Measurements from ENCODE around the gene PREP. TPM values are rescaled to one million over a fixed set of nuclear protein-coding genes. Genes with fewer than 3 reads are reported as not detected.

The PREP gene
- total and polyA plus RNA-seq, 2 experiments from 2014 or later = 28.7 to 67.6 TPM

DNA sequence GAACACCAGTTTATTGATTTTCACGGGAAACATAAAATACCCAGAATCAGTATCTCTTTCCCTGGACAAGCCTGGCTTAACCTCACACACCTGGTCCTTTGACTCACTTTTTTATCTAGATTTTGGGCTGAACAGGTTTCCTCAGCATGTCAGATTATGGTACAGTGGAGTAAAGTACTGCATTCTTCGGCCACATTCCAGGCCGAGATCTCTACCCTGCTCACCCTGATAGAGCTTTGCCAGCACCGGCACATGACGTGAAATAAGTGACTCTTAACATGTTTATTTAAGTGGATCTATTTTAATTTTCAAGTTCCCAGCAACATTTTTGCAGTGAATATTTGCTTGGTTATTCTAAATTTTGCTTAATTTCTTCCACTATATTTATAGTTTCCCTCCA is 144.1 kb downstream of the PREP start:
- peak; percentile 42 to 54 for DNase-seq (ENCODE audit: low read depth in 1 of 2, low spot score in 1 of 2)
- H3K4me1 ChIP-seq (ENCODE audit: low read depth) = peaks cover 53% of the 10 kb centered on the region
- no peaks in the 10 kb centered on the region for H3K27me3 ChIP-seq
- TF ChIP-seq, protein P1, sequence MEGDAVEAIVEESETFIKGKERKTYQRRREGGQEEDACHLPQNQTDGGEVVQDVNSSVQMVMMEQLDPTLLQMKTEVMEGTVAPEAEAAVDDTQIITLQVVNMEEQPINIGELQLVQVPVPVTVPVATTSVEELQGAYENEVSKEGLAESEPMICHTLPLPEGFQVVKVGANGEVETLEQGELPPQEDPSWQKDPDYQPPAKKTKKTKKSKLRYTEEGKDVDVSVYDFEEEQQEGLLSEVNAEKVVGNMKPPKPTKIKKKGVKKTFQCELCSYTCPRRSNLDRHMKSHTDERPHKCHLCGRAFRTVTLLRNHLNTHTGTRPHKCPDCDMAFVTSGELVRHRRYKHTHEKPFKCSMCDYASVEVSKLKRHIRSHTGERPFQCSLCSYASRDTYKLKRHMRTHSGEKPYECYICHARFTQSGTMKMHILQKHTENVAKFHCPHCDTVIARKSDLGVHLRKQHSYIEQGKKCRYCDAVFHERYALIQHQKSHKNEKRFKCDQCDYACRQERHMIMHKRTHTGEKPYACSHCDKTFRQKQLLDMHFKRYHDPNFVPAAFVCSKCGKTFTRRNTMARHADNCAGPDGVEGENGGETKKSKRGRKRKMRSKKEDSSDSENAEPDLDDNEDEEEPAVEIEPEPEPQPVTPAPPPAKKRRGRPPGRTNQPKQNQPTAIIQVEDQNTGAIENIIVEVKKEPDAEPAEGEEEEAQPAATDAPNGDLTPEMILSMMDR (IDR thresholded peaks at IDR 0.05; ENCODE audit: low read depth, low read length) = no peak
- H3K9me3 ChIP-seq (ENCODE audit: low read depth) = no peaks in the 10 kb centered on the region
- H3K4me3 ChIP-seq = no peak overlapping the region
- peak overlapping the region; percentile 84 for H3K27ac ChIP-seq
- H3K36me3 ChIP-seq = no peaks in the 10 kb centered on the region

DNA sequence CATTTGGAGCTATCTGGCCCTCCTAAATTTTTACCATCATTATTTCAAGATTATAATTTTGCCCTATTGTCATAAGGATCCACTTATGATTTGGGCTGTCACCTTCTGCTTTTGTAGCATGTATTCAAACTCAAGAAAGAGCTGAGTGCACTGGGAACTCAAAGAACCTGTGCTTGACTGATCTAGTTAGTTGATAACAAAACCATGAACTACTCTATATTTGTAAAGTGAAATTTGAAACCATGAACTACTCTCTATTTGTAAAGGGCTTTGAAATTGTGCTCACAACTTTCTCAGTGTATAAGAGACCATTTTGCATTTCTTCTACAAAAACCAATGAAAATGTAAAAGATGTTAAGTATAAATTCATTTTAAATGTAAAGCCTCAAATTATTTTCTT is 145.5 kb downstream of the PREP start:
- Histone ChIP-seq H3K4me1 (ENCODE audit: low read depth) (peaks cover 51% of the 10 kb centered on the region), H3K27me3 (no peaks in the 10 kb centered on the region), H3K27ac (peak overlapping the region; percentile 84), H3K36me3 (no peaks in the 10 kb centered on the region), H3K9me3 (ENCODE audit: low read depth) (no peaks in the 10 kb centered on the region), H3K4me3 (no peak overlapping the region)
- TF ChIP-seq, protein P1 (IDR thresholded peaks at IDR 0.05; ENCODE audit: low read depth, low read length) = no peak
- DNase-seq (ENCODE audit: low read depth in 1 of 2, low spot score in 1 of 2) = no peak

DNA sequence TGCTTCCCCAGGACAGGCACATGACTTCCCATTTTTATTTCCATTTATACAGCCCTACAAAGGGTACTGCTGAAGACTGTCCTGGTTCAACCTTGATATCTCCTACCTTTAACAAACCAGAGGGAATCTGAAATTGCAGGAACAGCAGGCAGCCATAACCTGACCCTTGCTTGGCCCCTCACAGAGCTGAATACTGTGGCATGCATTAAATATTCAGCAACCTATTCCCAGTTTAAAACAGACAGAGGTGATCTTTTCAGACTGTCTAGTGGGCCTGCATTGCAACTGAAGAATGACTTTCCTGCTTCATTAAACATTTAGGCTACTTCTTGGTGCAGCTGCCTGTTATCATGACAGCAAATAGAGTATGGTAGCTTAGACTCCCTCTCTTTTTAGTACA is 146.3 kb downstream of the PREP start:
- H3K36me3 ChIP-seq = no peaks in the 10 kb centered on the region
- H3K4me3 ChIP-seq = no peak overlapping the region
- H3K4me1 ChIP-seq (ENCODE audit: low read depth) = peaks cover 51% of the 10 kb centered on the region
- DNase-seq (ENCODE audit: low read depth in 1 of 2, low spot score in 1 of 2) = no peak
- TF ChIP-seq, protein P1 (IDR thresholded peaks at IDR 0.05; ENCODE audit: low read depth, low read length) = no peak
- no peaks in the 10 kb centered on the region for H3K27me3 ChIP-seq
- H3K9me3 ChIP-seq (ENCODE audit: low read depth) = no peaks in the 10 kb centered on the region
- peak overlapping the region; percentile 84 for H3K27ac ChIP-seq

DNA sequence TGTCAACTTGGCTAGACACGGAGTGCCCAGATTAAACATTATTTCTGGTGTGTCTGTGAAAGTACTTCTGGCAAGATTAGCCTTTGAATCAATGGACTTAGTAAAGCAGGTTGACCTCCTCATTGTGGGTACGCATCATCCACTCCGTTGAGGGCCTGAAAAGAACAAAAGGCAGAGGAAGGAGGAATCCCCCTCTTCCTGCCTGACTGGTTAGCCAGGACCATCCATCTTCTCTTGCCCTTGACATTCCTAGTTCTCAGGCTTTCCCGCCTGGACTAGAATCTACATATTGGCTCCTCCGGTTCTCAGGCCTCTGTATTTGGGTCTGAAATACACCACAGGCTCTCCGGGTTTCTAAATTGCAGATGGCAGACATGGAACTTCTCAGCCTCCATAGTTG is 149.1 kb downstream of the PREP start:
- no peak overlapping the region for H3K27ac ChIP-seq
- TF ChIP-seq, protein P1 (IDR thresholded peaks at IDR 0.05; ENCODE audit: low read depth, low read length) = no peak
- H3K4me1 ChIP-seq (ENCODE audit: low read depth) = peaks cover 30% of the 10 kb centered on the region
- no peaks in the 10 kb centered on the region for H3K36me3 ChIP-seq
- no peaks in the 10 kb centered on the region for H3K27me3 ChIP-seq
- H3K9me3 ChIP-seq (ENCODE audit: low read depth) = no peaks in the 10 kb centered on the region
- no peak for DNase-seq (ENCODE audit: low read depth in 1 of 2, low spot score in 1 of 2)
- no peak overlapping the region for H3K4me3 ChIP-seq

DNA sequence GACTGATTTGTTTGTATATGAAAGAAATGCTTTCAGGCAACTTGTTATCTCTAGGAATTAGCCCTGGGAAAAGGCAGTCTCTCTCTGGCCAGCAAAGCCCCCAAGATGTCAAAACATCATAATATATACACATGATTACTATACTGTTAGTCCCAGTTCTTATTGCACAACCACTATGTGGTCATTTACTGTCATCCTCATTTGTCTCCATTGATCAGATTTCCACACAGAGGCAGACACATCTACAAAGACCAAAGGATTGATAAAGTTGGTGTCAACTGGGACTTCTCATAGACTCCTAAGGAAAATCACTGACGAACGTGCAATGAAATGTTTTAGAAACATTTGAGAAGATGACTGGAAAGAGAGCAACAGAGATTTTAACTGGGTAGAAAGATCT is 151.2 kb downstream of the PREP start:
- TF ChIP-seq, protein P1 (IDR thresholded peaks at IDR 0.05; ENCODE audit: low read depth, low read length) = no peak

DNA sequence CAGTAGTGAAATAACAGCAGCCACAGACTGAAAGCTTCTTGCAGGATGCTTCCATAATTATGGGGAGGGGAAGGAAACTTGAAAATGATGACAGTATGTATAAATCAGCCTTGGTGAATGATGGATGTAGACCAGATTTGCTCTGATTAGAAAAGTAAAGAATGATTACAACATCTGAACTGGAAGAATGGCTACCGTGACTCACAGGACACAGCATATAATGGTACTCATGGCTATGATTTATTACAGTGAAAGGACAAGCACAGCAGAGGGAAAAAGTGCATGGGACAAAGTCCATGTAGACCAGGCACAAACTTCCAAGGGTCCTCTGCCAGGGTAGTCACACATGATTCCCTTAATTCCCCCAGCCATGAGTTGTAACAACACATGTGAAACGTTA is 152.3 kb downstream of the PREP start:
- TF ChIP-seq, protein P1 (IDR thresholded peaks at IDR 0.05; ENCODE audit: low read depth, low read length) = no peak
- no peaks in the 10 kb centered on the region for H3K9me3 ChIP-seq (ENCODE audit: low read depth)
- H3K27ac ChIP-seq = no peak overlapping the region
- H3K4me3 ChIP-seq = no peak overlapping the region
- H3K36me3 ChIP-seq = no peaks in the 10 kb centered on the region
- no peaks in the 10 kb centered on the region for H3K4me1 ChIP-seq (ENCODE audit: low read depth)
- DNase-seq (ENCODE audit: low read depth in 1 of 2, low spot score in 1 of 2) = no peak
- no peaks in the 10 kb centered on the region for H3K27me3 ChIP-seq

More for the DNA sequence above, 151.2 kb downstream of the PREP start:
- Histone ChIP-seq H3K27ac (no peak overlapping the region), H3K4me1 (ENCODE audit: low read depth) (peaks cover 9% of the 10 kb centered on the region), H3K4me3 (no peak overlapping the region), H3K27me3 (no peaks in the 10 kb centered on the region), H3K9me3 (ENCODE audit: low read depth) (no peaks in the 10 kb centered on the region), H3K36me3 (no peaks in the 10 kb centered on the region)
- no peak for DNase-seq (ENCODE audit: low read depth in 1 of 2, low spot score in 1 of 2)

Data from cardiac muscle cell (in vitro differentiated cells and primary cell).